ENCODE results near the gene SSTR3.
"Not testable (repeated sequence)": the region's sequence is repeated elsewhere in the genome, so short reads cannot be mapped to it uniquely, and the experiment has no call there.

Gene SSTR3

GRCh38 chr22:37234736-37235711 lies 22.7 kb upstream of the SSTR3 start:
- no peak overlapping the region for H3K4me3 ChIP-seq
- no peak for DNase-seq (ENCODE audit: low spot score)
- no peak for TF ChIP-seq CTCF (IDR thresholded peaks at IDR 0.05)
- H3K27ac ChIP-seq, result no peak overlapping the region

GRCh38 chr22:37233751-37234631 lies 21.7 kb upstream of the SSTR3 start:
- TF ChIP-seq CTCF (IDR thresholded peaks at IDR 0.05), result no peak
- no peak overlapping the region for H3K4me3 ChIP-seq
- no peak overlapping the region for H3K27ac ChIP-seq
- no peak for DNase-seq (ENCODE audit: low spot score)

- not testable (repeated sequence) for DNase-seq (ENCODE audit: low spot score); H3K4me3 ChIP-seq; H3K27ac ChIP-seq
Observed at GRCh38 chr22:37233371-37233750, 21.1 kb upstream of the SSTR3 start.

GRCh38 chr22:37232140-37232998 lies 20.1 kb upstream of the SSTR3 start:
- H3K4me3 ChIP-seq, result no peak overlapping the region
- no peak overlapping the region for H3K27ac ChIP-seq
- DNase-seq (ENCODE audit: low spot score), result no peak
- TF ChIP-seq CTCF (IDR thresholded peaks at IDR 0.05), result no peak

- no peak for TF ChIP-seq CTCF (IDR thresholded peaks at IDR 0.05)
- no peak for DNase-seq (ENCODE audit: low spot score)
- Histone ChIP-seq H3K27ac (no peak overlapping the region), H3K4me3 (no peak overlapping the region)
Observed at GRCh38 chr22:37231406-37232139, 19.3 kb upstream of the SSTR3 start.

GRCh38 chr22:37230673-37231405 lies 18.6 kb upstream of the SSTR3 start:
- Histone ChIP-seq H3K4me3 (no peak overlapping the region), H3K27ac (no peak overlapping the region)
- no peak for DNase-seq (ENCODE audit: low spot score)
- TF ChIP-seq CTCF (IDR thresholded peaks at IDR 0.05), result no peak

Data from coronary artery (tissue), 2 donors.